Natural killer cell (primary cell): ENCODE results near the gene KCNK16. TPM values are rescaled to one million over a fixed set of nuclear protein-coding genes. Genes with fewer than 3 reads are reported as not detected.

ENCODE experiments used
- ATAC-seq, 3 donors: fragments of 150-1000 bp in 2 of 3; fragments of 200-7000 bp in 1 of 3; cut with Tn5 transposase; 1 replicate in 1 of 3; 2 replicates in 2 of 3; pipeline ENCODE4 v1.10.0; 2021; ENCODE audit warnings: mild to moderate bottlenecking in 2 of 3, moderate library complexity in 2 of 3
- DNase-seq, 2 donors: peaks; one replicate each; pipeline versions ENCODE4 v3.0.0 to v3.0.0-alpha.2; 2013 to 2021; ENCODE audit warnings: mixed read lengths in 1 of 2
- H3K27ac ChIP-seq: one replicate; pipeline ENCODE4 v1.5.1; 2013; ENCODE audit warnings: mild to moderate bottlenecking, low read length
- H3K27me3 ChIP-seq: one replicate; pipeline ENCODE4 v1.6.1; 2013; ENCODE audit warnings: low read length; ENCODE audit not compliant: control insufficient read depth, insufficient read depth
- H3K36me3 ChIP-seq: one replicate; pipeline ENCODE4 v1.6.1; 2013; ENCODE audit warnings: low read length; ENCODE audit not compliant: control insufficient read depth, insufficient read depth
- H3K4me1 ChIP-seq: one replicate; pipeline ENCODE4 v1.6.1; 2013; ENCODE audit warnings: low read length; ENCODE audit not compliant: control insufficient read depth, insufficient read depth
- H3K4me3 ChIP-seq: one replicate; pipeline ENCODE4 v1.5.1; 2013; ENCODE audit warnings: low read length
- H3K9me3 ChIP-seq: one replicate; pipeline ENCODE4 v1.6.1; 2013; ENCODE audit warnings: low read length; ENCODE audit not compliant: control insufficient read depth, insufficient read depth
- H3K27ac Mint-ChIP-seq, 2 donors: one replicate each; pipeline ENCODE4 v1.8.0; 2022; ENCODE audit warnings: mild to moderate bottlenecking in 2 of 2, mixed read lengths in 2 of 2, moderate library complexity in 1 of 2
- H3K27me3 Mint-ChIP-seq, 2 donors: one replicate each; pipeline ENCODE4 v1.8.0; 2022; ENCODE audit warnings: low read depth in 2 of 2, mixed read lengths in 2 of 2
- H3K36me3 Mint-ChIP-seq: one replicate; pipeline ENCODE4 v1.8.0; 2022; ENCODE audit warnings: mixed read lengths
- H3K4me1 Mint-ChIP-seq, 2 donors: one replicate each; pipeline ENCODE4 v1.8.0; 2022; ENCODE audit warnings: mixed read lengths in 2 of 2
- H3K4me3 Mint-ChIP-seq: one replicate; pipeline ENCODE4 v1.8.0; 2022; ENCODE audit warnings: mild to moderate bottlenecking, moderate library complexity, mixed read lengths
- H3K9me3 Mint-ChIP-seq, 2 donors: one replicate each; pipeline ENCODE4 v1.8.0; 2022; ENCODE audit warnings: mixed read lengths in 2 of 2
- CTCF ChIP-seq: fragments of 200-600 bp; IDR thresholded peaks from one replicate; pipeline ENCODE4 v1.8.0; 2022; ENCODE audit warnings: antibody characterized with exemption
- WGBS: methylation state at CpG from one replicate; pipeline ENCODE4 v1.1.7; 2013; ENCODE audit warnings: missing lambda C conversion rate; ENCODE audit not compliant: insufficient coverage; 5-methylcytosine and 5-hydroxymethylcytosine counted together
- intact Hi-C: fragments of 100-400 bp; cut with micrococcal nuclease; formaldehyde crosslinking; loops from one replicate; pipeline ENCODE4 v1.14.2; 2022
- total RNA-seq, 4 donors: library from RNA; stranded (reverse); fragments of 120-200 nt in 1 of 4; gene quantifications; one replicate each; pipeline versions ENCODE4 v1.2.3 to v1.2.4, GENCODE V29; 2013 to 2022

The KCNK16 gene
- total RNA-seq, 3 donors from 2014 or later (not counting 1 experiment from before 2014, with no cell fraction given) = not detected

GRCh38 chr6:39269961-39270360, 52.5 kb downstream of the KCNK16 start:
- Mint-ChIP-seq H3K4me1 (no peaks in the 10 kb centered on the region), H3K4me3 (no peak overlapping the region), H3K36me3 (no peaks in the 10 kb centered on the region), H3K9me3 (no peaks in the 10 kb centered on the region), H3K27ac (no peak overlapping the region), H3K27me3 (peaks cover 0 to 3% of the 10 kb centered on the region in 2 donors)
- H3K4me3 ChIP-seq = no peak overlapping the region
- DNase-seq (no peak), ATAC-seq (no peak)
- no peaks in the 10 kb centered on the region for H3K36me3 ChIP-seq
- H3K9me3 ChIP-seq = no peaks in the 10 kb centered on the region
- H3K27me3 ChIP-seq = no peaks in the 10 kb centered on the region
- intact Hi-C loops = no loop called here
- H3K27ac ChIP-seq = no peak overlapping the region
- no peak for TF ChIP-seq CTCF
- H3K4me1 ChIP-seq = no peaks in the 10 kb centered on the region
- 86% methylated on average over 1 of the region's 1 CpG for WGBS

GRCh38 chr6:39268721-39269120, 53.8 kb downstream of the KCNK16 start:
- DNase-seq (no peak), ATAC-seq (no peak)
- intact Hi-C loops = no loop called here
- no peaks in the 10 kb centered on the region for H3K36me3 ChIP-seq
- no peak overlapping the region for H3K4me3 ChIP-seq
- no peak overlapping the region for H3K27ac ChIP-seq
- Mint-ChIP-seq H3K4me1 (no peaks in the 10 kb centered on the region), H3K27ac (no peak overlapping the region), H3K4me3 (no peak overlapping the region), H3K36me3 (no peaks in the 10 kb centered on the region), H3K27me3 (peaks cover 3 to 6% of the 10 kb centered on the region in 2 donors), H3K9me3 (no peaks in the 10 kb centered on the region)
- no peaks in the 10 kb centered on the region for H3K4me1 ChIP-seq
- no peaks in the 10 kb centered on the region for H3K27me3 ChIP-seq
- no peaks in the 10 kb centered on the region for H3K9me3 ChIP-seq
- WGBS = 100% methylated on average over 3 of the region's 3 CpGs
- no peak for TF ChIP-seq CTCF

- Mint-ChIP-seq H3K4me1 (no peaks in the 10 kb centered on the region), H3K36me3 (no peaks in the 10 kb centered on the region), H3K9me3 (no peaks in the 10 kb centered on the region), H3K27me3 (peaks cover 3 to 6% of the 10 kb centered on the region in 2 donors), H3K4me3 (no peak overlapping the region), H3K27ac (no peak overlapping the region)
- DNase-seq = no peak
- Histone ChIP-seq H3K4me3 (no peak overlapping the region), H3K9me3 (no peaks in the 10 kb centered on the region), H3K27me3 (no peaks in the 10 kb centered on the region), H3K36me3 (no peaks in the 10 kb centered on the region), H3K4me1 (no peaks in the 10 kb centered on the region), H3K27ac (no peak overlapping the region)
- no peak for TF ChIP-seq CTCF
- intact Hi-C loops = no loop called here
- WGBS = 55% methylated on average over 5 of the region's 7 CpGs
- no peak for ATAC-seq
Measured at GRCh38 chr6:39268171-39268570, 54.3 kb downstream of the KCNK16 start.

GRCh38 chr6:39266782-39267355, 55.6 kb downstream of the KCNK16 start:
- H3K4me1 ChIP-seq = no peaks in the 10 kb centered on the region

More at GRCh38 chr6:39266782-39267355, 55.6 kb downstream of the KCNK16 start:
- ATAC-seq = no peak
- 78% methylated on average over 5 of the region's 5 CpGs for WGBS
- intact Hi-C loops = no loop called here
- Histone ChIP-seq H3K4me3 (no peak overlapping the region), H3K27ac (no peak overlapping the region), H3K27me3 (no peaks in the 10 kb centered on the region), H3K9me3 (no peaks in the 10 kb centered on the region), H3K36me3 (no peaks in the 10 kb centered on the region)
- no peaks in the 10 kb centered on the region for H3K36me3 Mint-ChIP-seq
- no peak overlapping the region for H3K27ac Mint-ChIP-seq
- H3K27me3 Mint-ChIP-seq = peaks cover 6 to 8% of the 10 kb centered on the region in 2 donors
- H3K9me3 Mint-ChIP-seq = no peaks in the 10 kb centered on the region
- no peak for DNase-seq
- no peaks in the 10 kb centered on the region for H3K4me1 Mint-ChIP-seq
- H3K4me3 Mint-ChIP-seq = no peak overlapping the region
- TF ChIP-seq CTCF = no peak
